Hepatocyte (in vitro differentiated cells): ENCODE data around the gene NUBPL. TPM values are rescaled to one million over a fixed set of nuclear protein-coding genes. Genes with fewer than 3 reads are reported as not detected.
"Not testable (repeated sequence)": the region's sequence is repeated elsewhere in the genome, so short reads cannot be mapped to it uniquely, and the experiment has no call there.

ENCODE experiments used
- DNase-seq: peaks from one replicate; pipeline ENCODE4 v3.0.0-alpha.2; 2016; ENCODE audit warnings: low spot score
- H2AFZ ChIP-seq: fragments of 200-600 bp; sonication (generic); 2 replicates; pipeline ENCODE4 v1.6.0; 2016; ENCODE audit warnings: antibody characterized with exemption, mild to moderate bottlenecking
- H3K27ac ChIP-seq: fragments of 200-600 bp; sonication (generic); 2 replicates; pipeline ENCODE4 v1.5.1; 2016; ENCODE audit warnings: mild to moderate bottlenecking
- H3K27me3 ChIP-seq: fragments of 200-600 bp; sonication (generic); 2 replicates; pipeline ENCODE4 v1.6.1; 2016
- H3K36me3 ChIP-seq: fragments of 200-600 bp; sonication (generic); replicated peaks from 2 replicates; pipeline ENCODE4 v1.5.1; 2016; ENCODE audit warnings: low read depth; ENCODE audit not compliant: insufficient read depth
- H3K4me1 ChIP-seq: fragments of 200-600 bp; sonication (generic); 2 replicates; pipeline ENCODE4 v1.5.1; 2016; ENCODE audit warnings: mild to moderate bottlenecking, moderate library complexity; ENCODE audit not compliant: insufficient read depth
- H3K4me2 ChIP-seq: fragments of 200-600 bp; sonication (generic); 2 replicates; pipeline ENCODE4 v1.6.0; 2016
- H3K4me3 ChIP-seq: fragments of 200-600 bp; sonication (generic); 2 replicates; pipeline ENCODE4 v1.5.1; 2016; ENCODE audit warnings: mild to moderate bottlenecking
- H3K79me2 ChIP-seq: fragments of 200-600 bp; sonication (generic); 2 replicates; pipeline ENCODE4 v1.6.0; 2017; ENCODE audit warnings: mild to moderate bottlenecking
- H3K9me2 ChIP-seq: fragments of 200-600 bp; sonication (generic); replicated peaks from 2 replicates; pipeline ENCODE4 v1.6.0; 2017; ENCODE audit warnings: mild to moderate bottlenecking; ENCODE audit not compliant: insufficient read depth
- H3K9me3 ChIP-seq: fragments of 200-600 bp; sonication (generic); 2 replicates; pipeline ENCODE4 v1.5.1; 2016; ENCODE audit warnings: low read depth, mild to moderate bottlenecking
- H4K20me1 ChIP-seq: fragments of 200-600 bp; sonication (generic); 2 replicates; pipeline ENCODE4 v1.6.0; 2016; ENCODE audit warnings: mild to moderate bottlenecking; ENCODE audit not compliant: insufficient read depth, poor library complexity, severe bottlenecking
- EZH2 ChIP-seq: fragments of 200-600 bp; sonication (generic); IDR thresholded peaks from 2 replicates; pipeline ENCODE4 v1.6.1; 2016; ENCODE audit warnings: antibody characterized with exemption, mild to moderate bottlenecking, borderline replicate concordance
- EZH2phosphoT487 ChIP-seq: fragments of 200-600 bp; sonication (generic); IDR thresholded peaks from one replicate; pipeline ENCODE4 v1.6.1; 2018; ENCODE audit warnings: antibody characterized with exemption, mild to moderate bottlenecking, low read depth, moderate library complexity; ENCODE audit not compliant: unreplicated experiment, severe bottlenecking
- WGBS: methylation state at CpG from one replicate; pipeline ENCODE4 v1.1.6; 2016; ENCODE audit warnings: low lambda C conversion rate; ENCODE audit errors: missing lambda C conversion rate; 5-methylcytosine and 5-hydroxymethylcytosine counted together
- polyA plus RNA-seq: library from polyadenylated mRNA; unstranded; fragments of >200 nt; fragmentation: Nextera tagmentation; extraction: Ambion mirVana; gene quantifications from 2 replicates; pipeline ENCODE4 v1.2.1, GENCODE V29; 2016
- total RNA-seq: library from RNA; depleted of rRNA; stranded (reverse); fragments of >200 nt; gene quantifications from 2 replicates; pipeline ENCODE4 v1.2.3, GENCODE V29; 2014
- TF ChIP-seq, protein P1 (sequence below): fragments of 200-600 bp; sonication (generic); IDR thresholded peaks from 2 replicates; pipeline ENCODE4 v1.5.1; 2016; ENCODE audit warnings: antibody characterized with exemption, mild to moderate bottlenecking; ENCODE audit not compliant: poor library complexity

NUBPL gene
- total and polyA plus RNA-seq, 2 experiments from 2014 or later, result 7.4 to 14.8 TPM

DNA sequence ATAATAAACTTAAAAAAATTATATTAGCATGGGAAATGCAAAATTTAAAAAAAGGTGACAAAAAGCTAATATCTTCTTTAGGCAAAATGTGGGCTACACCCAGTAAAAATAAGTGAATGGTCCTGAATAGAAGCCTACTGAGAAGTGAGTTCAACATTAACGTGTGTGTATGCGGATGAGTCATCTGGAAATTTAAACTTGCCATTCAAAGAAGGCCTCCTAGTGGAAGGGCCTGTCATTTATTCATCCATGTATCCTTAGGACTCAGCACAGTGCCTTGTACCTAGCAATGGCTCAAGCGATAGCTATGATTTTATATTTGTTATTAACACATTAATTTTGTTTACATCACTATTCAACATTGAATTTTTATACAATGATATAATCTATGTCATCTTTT lies 226.2 kb downstream of the NUBPL start:
- no peaks in the 10 kb centered on the region for H3K36me3 ChIP-seq
- H3K27me3 ChIP-seq, result no peaks in the 10 kb centered on the region
- no peaks in the 10 kb centered on the region for H4K20me1 ChIP-seq
- no peak overlapping the region for H3K27ac ChIP-seq
- TF ChIP-seq EZH2 (no peak), EZH2phosphoT487 (no peak)
- TF ChIP-seq, protein P1, sequence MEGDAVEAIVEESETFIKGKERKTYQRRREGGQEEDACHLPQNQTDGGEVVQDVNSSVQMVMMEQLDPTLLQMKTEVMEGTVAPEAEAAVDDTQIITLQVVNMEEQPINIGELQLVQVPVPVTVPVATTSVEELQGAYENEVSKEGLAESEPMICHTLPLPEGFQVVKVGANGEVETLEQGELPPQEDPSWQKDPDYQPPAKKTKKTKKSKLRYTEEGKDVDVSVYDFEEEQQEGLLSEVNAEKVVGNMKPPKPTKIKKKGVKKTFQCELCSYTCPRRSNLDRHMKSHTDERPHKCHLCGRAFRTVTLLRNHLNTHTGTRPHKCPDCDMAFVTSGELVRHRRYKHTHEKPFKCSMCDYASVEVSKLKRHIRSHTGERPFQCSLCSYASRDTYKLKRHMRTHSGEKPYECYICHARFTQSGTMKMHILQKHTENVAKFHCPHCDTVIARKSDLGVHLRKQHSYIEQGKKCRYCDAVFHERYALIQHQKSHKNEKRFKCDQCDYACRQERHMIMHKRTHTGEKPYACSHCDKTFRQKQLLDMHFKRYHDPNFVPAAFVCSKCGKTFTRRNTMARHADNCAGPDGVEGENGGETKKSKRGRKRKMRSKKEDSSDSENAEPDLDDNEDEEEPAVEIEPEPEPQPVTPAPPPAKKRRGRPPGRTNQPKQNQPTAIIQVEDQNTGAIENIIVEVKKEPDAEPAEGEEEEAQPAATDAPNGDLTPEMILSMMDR, result no peak
- DNase-seq, result no peak
- H3K4me3 ChIP-seq, result no peak overlapping the region
- H3K4me2 ChIP-seq, result no peak overlapping the region
- no peak overlapping the region for H2AFZ ChIP-seq
- H3K4me1 ChIP-seq, result no peaks in the 10 kb centered on the region
- no peaks in the 10 kb centered on the region for H3K9me2 ChIP-seq
- WGBS, result 90% methylated on average over 3 of the region's 3 CpGs
- no peaks in the 10 kb centered on the region for H3K79me2 ChIP-seq
- no peaks in the 10 kb centered on the region for H3K9me3 ChIP-seq

- no peaks in the 10 kb centered on the region for H3K79me2 ChIP-seq
- TF ChIP-seq, protein P1, result no peak
- TF ChIP-seq EZH2phosphoT487 (no peak), EZH2 (no peak)
- H4K20me1 ChIP-seq, result no peaks in the 10 kb centered on the region
- H3K9me2 ChIP-seq, result no peaks in the 10 kb centered on the region
- no peaks in the 10 kb centered on the region for H3K9me3 ChIP-seq
- no peak overlapping the region for H2AFZ ChIP-seq
- no peak overlapping the region for H3K4me2 ChIP-seq
- H3K36me3 ChIP-seq, result no peaks in the 10 kb centered on the region
- no peak overlapping the region for H3K4me3 ChIP-seq
- no peaks in the 10 kb centered on the region for H3K4me1 ChIP-seq
- H3K27me3 ChIP-seq, result no peaks in the 10 kb centered on the region
- H3K27ac ChIP-seq, result no peak overlapping the region
- WGBS, result 80% methylated on average over 1 of the region's 1 CpG
- DNase-seq, result no peak
These were observed 227.1 kb downstream of the NUBPL start for GRCh38 chr14:31788340-31788739.

GRCh38 chr14:31792726-31793125 lies 231.5 kb downstream of the NUBPL start:
- Histone ChIP-seq H3K9me2 (no peaks in the 10 kb centered on the region), H3K4me1 (no peaks in the 10 kb centered on the region), H3K36me3 (no peaks in the 10 kb centered on the region), H3K9me3 (no peaks in the 10 kb centered on the region), H3K27me3 (no peaks in the 10 kb centered on the region), H3K27ac (no peak overlapping the region), H3K4me2 (no peak overlapping the region), H3K4me3 (no peak overlapping the region), H3K79me2 (no peaks in the 10 kb centered on the region), H2AFZ (no peak overlapping the region), H4K20me1 (no peaks in the 10 kb centered on the region)
- TF ChIP-seq, protein P1, result no peak
- TF ChIP-seq EZH2, result no peak
- DNase-seq, result no peak

DNA sequence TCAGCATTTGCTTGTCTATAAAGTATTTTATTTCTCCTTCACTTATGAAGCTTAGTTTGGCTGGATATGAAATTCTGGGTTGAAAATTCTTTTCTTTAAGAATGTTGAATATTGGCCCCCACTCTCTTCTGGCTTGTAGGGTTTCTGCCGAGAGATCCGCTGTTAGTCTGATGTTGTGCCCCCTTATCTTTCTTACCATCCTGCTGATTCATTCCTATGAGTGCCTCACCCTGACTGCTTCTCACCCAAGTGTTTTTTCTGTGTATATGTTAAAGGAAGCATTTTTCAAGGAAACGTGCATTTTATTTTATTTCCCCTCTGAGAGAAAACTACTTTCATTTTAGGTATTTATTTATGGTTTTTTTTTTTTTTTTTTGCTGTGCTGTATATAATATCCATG lies 236.7 kb downstream of the NUBPL start:
- not testable (repeated sequence) for H3K4me2 ChIP-seq, H3K27ac ChIP-seq, H3K79me2 ChIP-seq, H2AFZ ChIP-seq, H3K36me3 ChIP-seq, H3K9me2 ChIP-seq, DNase-seq, H3K27me3 ChIP-seq, H4K20me1 ChIP-seq, H3K4me1 ChIP-seq, H3K4me3 ChIP-seq, H3K9me3 ChIP-seq
- 97% methylated on average over 3 of the region's 3 CpGs for WGBS
